HG03139 (cell line): Measurements from ENCODE around the gene TM4SF5.

Experiments
- ATAC-seq: cut with Tn5 transposase; IDR thresholded peaks from one replicate; pipeline ENCODE4 v1.9.1; 2021; ENCODE audit not compliant: unreplicated experiment

Gene TM4SF5, protein sequence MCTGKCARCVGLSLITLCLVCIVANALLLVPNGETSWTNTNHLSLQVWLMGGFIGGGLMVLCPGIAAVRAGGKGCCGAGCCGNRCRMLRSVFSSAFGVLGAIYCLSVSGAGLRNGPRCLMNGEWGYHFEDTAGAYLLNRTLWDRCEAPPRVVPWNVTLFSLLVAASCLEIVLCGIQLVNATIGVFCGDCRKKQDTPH

GRCh38 chr17:4771519-4772234 is at the start of gene TM4SF5:
Gene TM4SF5 (plus strand): TSS chr17:4771886. CDS start chr17:4771923, 37 bp downstream.
- no peak for ATAC-seq

- ATAC-seq: no peak
Measured at GRCh38 chr17:4722678-4723240, 48.9 kb upstream of the TM4SF5 start.

- ATAC-seq: no peak
Measured at GRCh38 chr17:4724650-4725049, 47.0 kb upstream of the TM4SF5 start.

GRCh38 chr17:4725646-4726310 is 45.9 kb upstream of the TM4SF5 start:
- ATAC-seq: no peak

GRCh38 chr17:4728124-4728523 is 43.6 kb upstream of the TM4SF5 start:
- no peak for ATAC-seq

DNA sequence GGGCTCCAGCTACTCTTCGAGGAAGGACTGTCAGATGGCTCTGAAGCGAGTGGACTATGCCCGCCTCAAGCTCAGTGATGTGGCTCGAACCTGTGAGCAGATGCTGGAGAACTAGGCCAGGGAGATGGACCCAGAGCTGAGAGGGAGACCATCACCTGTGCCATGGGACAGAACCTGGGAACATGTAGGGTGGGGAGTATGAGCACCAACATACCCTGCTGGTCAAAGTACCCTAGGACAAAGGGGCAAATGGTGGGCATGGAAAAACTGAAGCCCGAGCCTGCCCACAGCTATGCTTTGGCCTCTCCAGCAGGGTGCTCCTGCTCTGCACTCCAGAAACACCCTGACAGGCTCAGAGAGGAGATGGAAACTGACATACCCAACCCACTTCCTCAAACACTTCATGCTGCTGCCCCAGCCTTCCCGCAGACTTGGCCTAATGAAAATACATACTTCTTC is 38.6 kb upstream of the TM4SF5 start:
- ATAC-seq: no peak

DNA sequence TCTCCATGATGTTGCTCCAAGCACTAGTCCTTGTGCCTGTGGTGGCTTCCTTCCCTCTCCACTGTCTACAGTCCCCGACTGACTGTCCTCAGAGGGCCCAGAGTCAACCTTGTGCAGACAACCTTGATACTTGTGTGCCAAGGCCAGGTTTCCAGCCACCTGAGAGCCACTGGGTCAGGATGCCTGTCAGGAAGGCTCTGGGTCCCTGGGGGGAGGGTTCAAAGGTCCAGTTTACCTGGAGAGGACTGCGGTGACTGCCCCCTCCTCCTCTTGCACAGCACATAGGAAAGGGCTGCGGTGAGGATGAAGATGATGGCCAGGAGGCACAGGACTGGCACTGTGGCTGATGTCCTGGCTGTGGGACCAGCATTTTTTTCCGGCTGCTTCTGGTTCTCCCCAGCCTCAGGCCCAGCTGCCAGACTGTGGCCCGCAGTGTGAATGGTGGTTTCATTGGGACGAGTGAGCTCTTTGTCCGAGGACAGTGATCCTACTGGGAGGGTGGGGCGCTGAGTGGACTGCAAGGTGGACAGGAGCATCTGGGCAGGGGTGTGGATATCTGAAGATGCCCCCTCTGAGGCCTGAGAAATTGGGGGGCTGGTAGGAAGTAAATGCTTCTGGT is 36.7 kb upstream of the TM4SF5 start:
- no peak for ATAC-seq

DNA sequence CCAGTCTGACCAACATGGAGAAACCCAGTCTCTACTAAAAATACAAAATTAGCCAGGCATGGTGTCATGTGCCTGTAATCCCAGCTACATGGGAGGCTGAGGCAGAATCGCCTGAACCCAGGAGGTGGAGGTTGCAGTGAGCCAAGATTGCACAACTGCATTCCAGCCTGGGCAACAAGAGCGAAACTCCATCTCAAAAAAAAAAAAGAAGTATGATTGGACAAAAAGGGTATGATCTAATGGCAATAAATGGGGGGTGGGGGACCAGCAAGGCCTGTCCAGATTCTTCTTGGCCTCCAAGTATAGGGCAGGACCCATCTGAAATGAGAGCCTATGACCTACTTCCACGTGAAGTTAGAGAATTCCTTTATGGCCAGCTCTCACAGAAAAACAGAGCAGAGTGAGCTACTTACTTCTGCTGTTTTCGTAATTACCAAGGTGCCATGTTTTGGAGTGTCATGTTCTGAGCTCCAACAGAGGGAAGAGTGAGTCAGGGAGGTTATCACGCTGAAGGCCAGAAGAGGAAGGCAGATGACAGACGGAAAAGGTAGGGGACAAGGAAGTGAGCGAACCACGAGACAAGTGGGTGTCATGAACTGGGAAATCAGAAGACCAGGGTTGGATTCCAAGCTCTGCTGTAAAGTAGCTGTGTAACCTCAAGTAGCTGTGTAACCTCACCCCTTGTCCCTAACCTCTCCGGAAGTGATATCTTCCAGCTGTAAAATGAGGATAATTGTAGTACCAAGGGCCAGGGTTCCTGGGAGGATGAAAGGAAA is 35.6 kb upstream of the TM4SF5 start:
- ATAC-seq: no peak

- no peak for ATAC-seq
Measured at GRCh38 chr17:4738136-4739121, 33.3 kb upstream of the TM4SF5 start.

GRCh38 chr17:4739122-4740024 is 32.3 kb upstream of the TM4SF5 start, which contains the start of the genes CXCL16 and ZMYND15:
Gene CXCL16 (minus strand): TSS chr17:4739928. CDS start chr17:4739339, 589 bp downstream.
Gene ZMYND15 (plus strand): TSS chr17:4739833. CDS start chr17:4740549, 716 bp downstream.
- no peak for ATAC-seq

DNA sequence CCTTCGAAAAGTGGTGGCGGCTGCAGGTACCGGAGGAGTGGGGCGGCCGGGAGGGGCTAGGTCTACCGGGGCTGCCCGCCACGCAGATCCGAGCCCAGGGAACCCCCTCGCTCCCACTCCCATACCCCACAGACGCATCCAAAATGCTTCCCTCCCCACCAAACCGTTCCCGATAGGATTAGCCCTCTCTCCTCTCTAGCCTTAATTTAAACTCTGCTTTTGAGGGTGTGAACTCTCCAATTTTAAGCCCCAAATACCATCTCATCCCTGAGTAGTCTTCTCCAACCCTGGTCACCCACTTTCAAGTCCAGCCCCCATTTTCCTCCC is 31.7 kb upstream of the TM4SF5 start:
- no peak for ATAC-seq

DNA sequence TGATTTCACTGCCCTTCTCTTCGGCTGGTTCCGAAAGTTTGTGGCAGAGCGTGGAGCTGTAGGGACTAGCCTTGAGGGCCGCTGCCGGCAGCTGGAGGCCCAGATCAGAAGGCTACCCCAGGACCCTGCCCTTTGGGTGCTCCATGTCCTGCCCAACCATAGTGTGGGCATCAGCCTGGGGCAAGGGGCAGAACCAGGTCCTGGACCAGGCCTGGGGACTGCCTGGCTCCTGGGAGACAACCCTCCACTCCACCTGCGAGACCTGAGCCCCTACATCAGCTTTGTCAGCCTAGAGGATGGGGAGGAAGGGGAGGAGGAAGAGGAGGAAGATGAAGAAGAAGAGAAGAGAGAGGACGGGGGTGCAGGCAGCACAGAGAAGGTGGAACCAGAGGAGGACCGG is 31.1 kb upstream of the TM4SF5 start:
- ATAC-seq: no peak

DNA sequence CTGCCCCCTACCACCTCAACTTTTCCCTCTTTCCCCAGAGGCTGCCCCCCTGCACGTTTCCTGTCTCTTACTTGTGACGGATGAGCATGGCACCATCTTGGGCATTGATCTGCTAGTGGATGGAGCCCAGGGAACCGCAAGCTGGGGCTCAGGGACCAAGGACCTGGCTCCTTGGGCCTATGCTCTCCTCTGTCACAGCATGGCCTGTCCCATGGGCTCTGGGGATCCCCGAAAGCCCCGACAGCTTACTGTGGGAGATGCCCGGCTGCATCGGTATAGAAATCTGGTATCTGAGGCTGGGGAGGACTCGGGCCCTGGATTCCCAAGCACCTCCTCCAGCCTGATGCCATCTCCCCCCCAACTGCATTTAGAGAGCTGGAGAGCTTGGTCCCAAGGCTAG is 30.1 kb upstream of the TM4SF5 start:
- no peak for ATAC-seq

DNA sequence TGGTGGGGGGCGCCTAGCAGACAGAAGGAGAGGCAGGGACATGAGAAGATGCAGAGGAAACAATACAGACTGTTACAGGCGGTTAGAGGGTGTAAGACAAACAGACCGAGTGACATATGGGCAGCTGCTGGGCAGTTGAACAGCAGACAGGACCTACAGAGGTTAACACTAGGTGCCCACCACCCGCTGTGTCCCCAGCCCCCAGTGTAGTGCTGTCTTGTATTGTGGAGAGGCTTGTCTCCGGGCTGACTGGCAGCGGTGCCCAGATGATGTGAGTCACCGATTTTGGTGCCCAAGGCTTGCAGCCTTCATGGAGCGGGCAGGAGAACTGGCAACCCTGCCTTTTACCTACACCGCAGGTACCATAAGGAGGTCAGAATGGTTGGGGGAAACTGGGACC is 29.6 kb upstream of the TM4SF5 start:
- ATAC-seq: no peak

- ATAC-seq: no peak
Measured at GRCh38 chr17:4742629-4743028, 29.1 kb upstream of the TM4SF5 start.

DNA sequence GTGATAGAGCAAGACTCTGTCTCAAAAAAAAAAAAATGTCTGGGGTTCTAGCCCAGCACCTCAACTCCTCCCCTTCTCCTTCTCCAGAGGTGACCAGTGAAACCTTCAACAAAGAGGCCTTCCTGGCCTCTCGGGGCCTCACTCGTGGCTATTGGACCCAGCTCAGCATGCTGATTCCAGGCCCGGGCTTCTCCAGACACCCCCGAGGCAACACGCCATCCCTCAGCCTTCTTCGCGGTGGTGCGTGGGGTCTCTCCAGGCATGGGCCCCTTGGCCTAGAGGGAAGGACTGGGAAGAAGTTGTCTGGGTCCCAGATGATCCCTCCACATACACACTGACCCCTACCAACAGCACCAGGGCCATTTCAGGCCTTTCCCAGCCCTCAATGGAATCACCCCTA is 28.5 kb upstream of the TM4SF5 start:
- no peak for ATAC-seq

DNA sequence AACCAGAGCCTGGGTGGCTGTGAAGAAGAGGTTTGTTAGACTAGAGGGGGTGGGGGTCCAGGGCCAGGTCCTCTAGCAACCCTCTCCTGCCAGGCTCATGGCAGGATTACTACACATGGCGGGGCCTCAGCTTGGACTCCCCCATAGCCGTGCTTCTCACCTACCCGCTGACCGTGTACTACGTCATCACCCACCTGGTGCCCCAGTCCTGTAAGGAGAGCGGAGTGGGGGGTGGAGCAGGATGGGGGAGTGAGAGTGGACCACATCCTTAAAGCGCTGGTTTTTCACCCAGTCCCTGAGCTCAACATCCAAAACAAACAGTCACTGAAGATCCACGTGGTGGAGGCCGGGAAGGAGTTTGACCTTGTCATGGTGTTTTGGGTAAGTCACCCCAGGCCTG is 27.8 kb upstream of the TM4SF5 start:
- ATAC-seq: no peak
